ENCODE results near the gene RPL38.

The RPL38 gene

GRCh38 chr17:74203439-74204240 is at the start of gene RPL38:
RPL38 (plus strand) TSS chr17:74203678; CDS start chr17:74203956, 278 bp downstream.
- no peaks in the 10 kb centered on the region for H3K9me3 ChIP-seq (replicated peaks in 1 of 11)
- no peak for TF ChIP-seq Cebpa-rat (IDR thresholded peaks at IDR 0.05)
- H3K4me1 ChIP-seq, result peaks cover 43 to 61% (median 55%) of the 10 kb centered on the region in 10 experiments
- H3K4me2 ChIP-seq, result peak within 1 kb of the TSS; percentile 94 to 100 (median 97)
- H3K27me3 ChIP-seq, result peaks cover 0 to 15% (median 0%) of the 10 kb centered on the region in 11 experiments; a peak in 3 of 22 replicates
- H3K36me3 ChIP-seq, result peaks cover 46 to 49% (median 47%) of the 10 kb centered on the region in 11 experiments
- H3K9ac ChIP-seq, result peak within 1 kb of the TSS; percentile 93 to 100 (median 98)
- peak within 1 kb of the TSS; percentile 78 to 99 (median 92) for H3K4me3 ChIP-seq
- H3K27ac ChIP-seq, result peak within 1 kb of the TSS; percentile 88 to 99 (median 97)
- peaks cover 43 to 51% (median 50%) of the 10 kb centered on the region in 11 experiments for H4K20me1 ChIP-seq

DNA sequence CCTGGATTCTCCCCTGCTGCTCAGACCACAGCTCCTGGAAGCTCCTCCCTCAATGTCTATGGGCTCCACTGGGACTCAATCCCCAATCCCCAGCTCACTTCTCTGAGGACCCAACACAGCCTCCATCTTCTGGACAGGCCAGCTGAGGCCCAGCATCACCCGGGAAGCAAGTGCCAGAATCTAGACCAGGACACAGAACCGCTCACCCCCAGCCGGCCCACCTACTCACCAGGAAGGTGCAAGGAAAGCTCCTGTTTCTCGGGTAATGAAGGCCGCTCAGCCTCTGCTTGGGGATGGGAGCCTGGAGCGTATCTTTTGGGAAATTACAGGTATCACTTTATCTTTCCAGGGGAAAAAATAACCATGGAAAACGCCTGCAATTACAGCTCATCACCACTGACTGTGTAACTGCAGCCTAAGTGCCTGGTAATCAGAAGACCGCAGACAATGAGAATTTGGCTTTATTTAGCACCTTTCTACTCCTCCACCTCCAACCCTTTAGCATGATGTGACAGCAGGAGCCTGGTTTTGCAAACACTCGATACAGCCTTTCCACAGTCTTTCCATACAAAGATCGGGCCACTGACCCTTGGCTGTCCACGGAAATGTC is 49.6 kb upstream of the RPL38 start:
- TF ChIP-seq Cebpa-rat (IDR thresholded peaks at IDR 0.05), result no peak
- H3K4me1 ChIP-seq, result peaks cover 0 to 29% (median 14%) of the 10 kb centered on the region in 10 experiments; a peak in 16 of 20 replicates
- H3K9me3 ChIP-seq (replicated peaks in 1 of 11), result peaks cover 0 to 22% (median 13%) of the 10 kb centered on the region in 11 experiments; a peak in 14 of 22 replicates
- no peaks in the 10 kb centered on the region for H3K36me3 ChIP-seq
- H3K27ac ChIP-seq, result no peak overlapping the region
- no peak overlapping the region for H3K9ac ChIP-seq
- H3K4me3 ChIP-seq, result no peak overlapping the region
- H3K4me2 ChIP-seq, result no peak overlapping the region
- no peaks in the 10 kb centered on the region for H4K20me1 ChIP-seq
- H3K27me3 ChIP-seq, result no peaks in the 10 kb centered on the region

DNA sequence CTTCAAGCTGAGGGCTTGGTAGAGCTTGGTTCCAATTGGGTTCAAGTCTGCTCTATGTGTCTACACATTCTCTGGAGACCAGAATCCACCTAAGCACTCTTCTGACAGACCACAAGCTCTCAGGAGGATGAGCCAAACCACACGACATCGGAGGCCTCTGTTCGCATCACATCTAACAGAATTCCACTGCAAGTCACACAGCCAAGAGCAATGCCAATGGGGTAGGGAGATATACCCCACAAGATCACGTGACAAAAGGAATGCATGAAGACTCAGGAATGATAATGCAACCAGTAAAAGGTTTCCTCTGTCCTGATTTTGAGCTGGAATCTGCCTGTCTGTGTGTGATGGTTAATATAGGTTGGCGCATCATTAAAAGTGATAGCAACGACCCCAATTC is 46.6 kb upstream of the RPL38 start:
- H3K36me3 ChIP-seq, result no peaks in the 10 kb centered on the region
- H3K27ac ChIP-seq, result no peak overlapping the region
- no peak for TF ChIP-seq Cebpa-rat (IDR thresholded peaks at IDR 0.05)
- peaks cover 16 to 45% (median 31%) of the 10 kb centered on the region in 10 experiments for H3K4me1 ChIP-seq
- H4K20me1 ChIP-seq, result no peaks in the 10 kb centered on the region
- H3K9me3 ChIP-seq (replicated peaks in 1 of 11), result peaks cover 0 to 22% (median 13%) of the 10 kb centered on the region in 11 experiments; a peak in 14 of 22 replicates
- H3K4me3 ChIP-seq, result no peak overlapping the region
- H3K9ac ChIP-seq, result no peak overlapping the region
- H3K4me2 ChIP-seq, result peak overlapping the region in 7 of 11 experiments; percentile 9 to 84 (median 80); a peak in 11 of 22 replicates
- no peaks in the 10 kb centered on the region for H3K27me3 ChIP-seq

DNA sequence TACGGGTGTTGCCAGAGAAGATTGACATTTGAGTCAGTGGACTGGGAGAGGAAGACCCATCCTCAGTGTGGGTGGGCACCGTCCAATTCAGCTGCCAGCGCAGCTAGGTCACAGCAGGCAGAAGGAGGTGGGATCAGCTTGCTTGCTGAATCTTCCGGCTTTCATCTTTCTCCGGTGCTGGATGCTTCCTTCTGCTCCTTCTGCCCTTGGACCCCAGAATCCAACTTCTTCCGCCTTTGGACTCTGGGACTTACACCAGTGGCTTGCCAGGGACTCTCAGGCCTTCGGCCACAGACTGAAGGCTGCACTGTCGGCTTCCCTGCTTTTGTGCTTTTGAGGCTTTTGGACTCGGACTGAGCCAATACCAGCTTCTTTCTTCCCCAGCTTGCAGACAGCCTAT is 46.1 kb upstream of the RPL38 start:
- Histone ChIP-seq H4K20me1 (no peaks in the 10 kb centered on the region), H3K9me3 (replicated peaks in 1 of 11) (peaks cover 0 to 22% (median 13%) of the 10 kb centered on the region in 11 experiments; a peak in 14 of 22 replicates), H3K4me2 (peak overlapping the region in 2 of 11 experiments; percentile 82 to 84; a peak in 3 of 22 replicates), H3K27ac (no peak overlapping the region), H3K27me3 (no peaks in the 10 kb centered on the region), H3K4me3 (no peak overlapping the region), H3K36me3 (no peaks in the 10 kb centered on the region), H3K9ac (no peak overlapping the region), H3K4me1 (peaks cover 17 to 48% (median 33%) of the 10 kb centered on the region in 10 experiments)
- TF ChIP-seq Cebpa-rat (IDR thresholded peaks at IDR 0.05), result no peak

- H3K9me3 ChIP-seq (replicated peaks in 1 of 11), result peaks cover 0 to 22% (median 13%) of the 10 kb centered on the region in 11 experiments; a peak in 14 of 22 replicates
- peaks cover 29 to 52% (median 44%) of the 10 kb centered on the region in 10 experiments for H3K4me1 ChIP-seq
- H3K36me3 ChIP-seq, result no peaks in the 10 kb centered on the region
- H3K9ac ChIP-seq, result no peak overlapping the region
- no peak for TF ChIP-seq Cebpa-rat (IDR thresholded peaks at IDR 0.05)
- no peak overlapping the region for H3K4me3 ChIP-seq
- H3K27ac ChIP-seq, result no peak overlapping the region
- H3K27me3 ChIP-seq, result no peaks in the 10 kb centered on the region
- no peak overlapping the region for H3K4me2 ChIP-seq
- H4K20me1 ChIP-seq, result no peaks in the 10 kb centered on the region
These were observed 44.7 kb upstream of the RPL38 start for GRCh38 chr17:74158761-74159160.

DNA sequence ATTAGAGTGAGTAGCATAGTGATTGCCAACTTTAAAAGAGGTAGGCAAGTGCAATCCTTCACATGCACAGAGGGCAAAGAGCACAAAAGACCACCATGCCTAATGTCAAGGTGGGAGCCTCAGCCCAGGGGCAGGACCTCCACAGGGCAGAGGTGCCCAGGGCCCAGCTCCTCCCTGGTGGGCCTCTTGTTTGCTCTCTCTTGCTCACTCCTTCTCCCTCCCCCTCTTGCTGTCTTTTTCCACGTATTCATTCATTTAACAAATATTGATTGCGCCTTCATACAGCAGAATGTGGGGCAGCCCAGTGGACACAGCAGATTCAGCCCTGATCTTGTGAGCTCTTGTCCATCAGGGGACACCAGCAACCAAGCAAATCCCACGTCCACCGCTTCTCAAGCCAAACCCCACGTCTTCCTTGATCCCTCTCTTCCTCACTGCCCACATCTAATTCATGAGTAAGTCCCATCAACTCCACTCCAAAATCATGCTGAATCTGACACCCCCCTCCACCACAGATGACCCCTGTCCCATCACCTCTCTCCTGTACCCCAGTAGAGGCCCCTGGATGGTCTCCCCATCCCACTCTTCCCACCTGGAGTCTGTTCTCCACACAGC is 44.1 kb upstream of the RPL38 start:
- H3K36me3 ChIP-seq, result no peaks in the 10 kb centered on the region
- H4K20me1 ChIP-seq, result no peaks in the 10 kb centered on the region
- H3K9me3 ChIP-seq (replicated peaks in 1 of 11), result peaks cover 0 to 22% (median 13%) of the 10 kb centered on the region in 11 experiments; a peak in 14 of 22 replicates
- no peak overlapping the region for H3K4me2 ChIP-seq
- H3K27me3 ChIP-seq, result no peaks in the 10 kb centered on the region
- no peak overlapping the region for H3K9ac ChIP-seq
- H3K27ac ChIP-seq, result no peak overlapping the region
- no peak overlapping the region for H3K4me3 ChIP-seq
- TF ChIP-seq Cebpa-rat (IDR thresholded peaks at IDR 0.05), result no peak
- H3K4me1 ChIP-seq, result peaks cover 35 to 57% (median 48%) of the 10 kb centered on the region in 10 experiments

- Histone ChIP-seq H3K4me1 (peaks cover 36 to 58% (median 47%) of the 10 kb centered on the region in 10 experiments), H3K4me3 (no peak overlapping the region), H3K36me3 (no peaks in the 10 kb centered on the region), H3K27me3 (no peaks in the 10 kb centered on the region), H4K20me1 (no peaks in the 10 kb centered on the region), H3K27ac (peak overlapping the region in 4 of 11 experiments; percentile 4 to 40 (median 14); a peak in 5 of 22 replicates), H3K4me2 (peak overlapping the region; percentile 22 to 81 (median 71)), H3K9me3 (replicated peaks in 1 of 11) (peaks cover 0 to 22% (median 13%) of the 10 kb centered on the region in 11 experiments; a peak in 14 of 22 replicates), H3K9ac (peak overlapping the region in 2 of 11 experiments; percentile 29 to 60; a peak in 3 of 22 replicates)
- 0 out of 22 replicates have a peak, but pooled peaks of 1 of the 11 experiments have one; percentile 40 for TF ChIP-seq Cebpa-rat (IDR thresholded peaks at IDR 0.05)
These were observed 42.6 kb upstream of the RPL38 start for GRCh38 chr17:74160656-74161502.

DNA sequence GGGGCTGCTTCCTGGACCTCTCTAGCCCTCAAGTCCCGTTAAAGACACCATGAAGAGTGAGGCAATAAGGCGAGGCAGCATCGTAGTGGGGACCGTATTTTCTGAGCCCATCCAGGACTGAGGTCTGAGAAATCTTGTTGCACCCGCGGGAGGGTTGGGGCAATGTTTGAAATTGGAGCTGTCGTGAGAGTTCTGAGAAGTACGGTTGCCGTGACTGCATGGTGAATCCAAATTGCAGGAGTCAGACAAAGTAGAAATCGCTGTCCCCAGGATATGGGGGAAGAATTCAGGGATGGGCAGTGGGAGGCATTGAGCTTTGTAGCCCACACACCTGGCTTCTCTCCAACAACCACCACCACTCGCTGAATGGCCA is 42.0 kb upstream of the RPL38 start:
- Histone ChIP-seq H3K4me2 (peak overlapping the region; percentile 22 to 81 (median 71)), H3K27me3 (no peaks in the 10 kb centered on the region), H3K9ac (no peak overlapping the region), H3K9me3 (replicated peaks in 1 of 11) (peaks cover 0 to 21% (median 12%) of the 10 kb centered on the region in 11 experiments; a peak in 14 of 22 replicates), H3K36me3 (no peaks in the 10 kb centered on the region), H3K4me3 (no peak overlapping the region), H3K27ac (peak overlapping the region in 1 of 11 experiments; percentile 4; a peak in 1 of 22 replicates), H4K20me1 (no peaks in the 10 kb centered on the region), H3K4me1 (peaks cover 36 to 55% (median 47%) of the 10 kb centered on the region in 10 experiments)
- TF ChIP-seq Cebpa-rat (IDR thresholded peaks at IDR 0.05), result no peak

All from BLaER1 treated with 17β-estradiol and CSF1 and Interleukin-3, amounts not matched to agents 10 nM and 100 nM (cell line).